GM12878 (cell line): ENCODE measurements around the gene RESP18. TPM values are rescaled to one million over a fixed set of nuclear protein-coding genes. Genes with fewer than 3 reads are reported as not detected.

Experiments used
- ATAC-seq: fragments of 200-7000 bp; cut with Tn5 transposase; 3 replicates; pipeline ENCODE4 v1.9.1; 2020; ENCODE audit warnings: mild to moderate bottlenecking, moderate library complexity
- BruUV-seq: library from RNA; stranded (reverse); fragments of 400-500 nt; replicated peaks from 2 replicates; lab custom pipeline; 2021; lab: Mats Ljungman, UMichigan
- CTCF ChIA-PET: fragments of 300-600 bp; sonication (Branson Sonifier 250); formaldehyde crosslinking; extraction: SDS; loops from one replicate; lab custom pipeline; 2021; ENCODE audit warnings: inconsistent platforms; lab: Yijun Ruan, JAX
- POLR2A ChIA-PET: fragments of 350-600 bp; formaldehyde crosslinking; extraction: SDS; loops from one replicate; lab custom pipeline; 2021; ENCODE audit warnings: inconsistent platforms; lab: Charles Lee
- RAD21 ChIA-PET: fragments of 300-600 bp; sonication (Branson Sonifier 250); formaldehyde crosslinking; loops from one replicate; lab custom pipeline; 2023; ENCODE audit warnings: antibody characterized with exemption; ENCODE audit not compliant: unreplicated experiment; lab: Charles Lee
- SMC1A ChIA-PET: fragments of 300-600 bp; sonication (Branson Sonifier 250); formaldehyde crosslinking; loops from one replicate; lab custom pipeline; 2023; ENCODE audit not compliant: unreplicated experiment, uncharacterized antibody; lab: Charles Lee
- DNase-seq: peaks from one replicate; pipeline ENCODE4 v3.0.0-alpha.2; 2011; ENCODE audit warnings: low read depth, low spot score
- FAIRE-seq: peaks from 3 replicates; lab custom pipeline; 2011; peaks lifted over from hg19 to GRCh38; lab: Jason Lieb, UNC
- H2AFZ ChIP-seq: 2 replicates; pipeline ENCODE4 v1.6.0; 2011; ENCODE audit warnings: low read depth, low read length, control low read depth; ENCODE audit not compliant: control insufficient read depth
- H3K27ac ChIP-seq: 2 replicates; pipeline ENCODE4 v1.5.1; 2011; ENCODE audit warnings: control low read depth; ENCODE audit not compliant: control insufficient read depth, insufficient read depth
- H3K27me3 ChIP-seq, 2 experiments: replicated peaks in 1 of 2; 2 replicates each; pipeline versions ENCODE4 v1.6.0 to v1.6.1; 2011; ENCODE audit warnings: low read length in 1 of 2; ENCODE audit not compliant: control insufficient read depth in 2 of 2, insufficient read depth in 2 of 2
- H3K36me3 ChIP-seq, 2 experiments: 2 replicates each; pipeline ENCODE4 v1.5.1; 2011; ENCODE audit warnings: low read length in 1 of 2; ENCODE audit not compliant: control insufficient read depth in 2 of 2, insufficient read depth in 2 of 2
- H3K4me1 ChIP-seq: 2 replicates; pipeline ENCODE4 v1.6.1; 2011; ENCODE audit warnings: mild to moderate bottlenecking, low read length, moderate library complexity, mixed read lengths; ENCODE audit not compliant: control insufficient read depth, insufficient read depth
- H3K4me2 ChIP-seq: 2 replicates; pipeline ENCODE4 v1.6.0; 2011; ENCODE audit warnings: control low read depth; ENCODE audit not compliant: control insufficient read depth, insufficient read depth
- H3K4me3 ChIP-seq: fragments of 200-600 bp; sonication (generic); 2 replicates; pipeline ENCODE4 v1.5.1; 2016
- H3K79me2 ChIP-seq: 2 replicates; pipeline ENCODE4 v1.6.0; 2011; ENCODE audit warnings: low read length; ENCODE audit not compliant: control insufficient read depth, insufficient read depth
- H3K9ac ChIP-seq: 2 replicates; pipeline ENCODE4 v1.8.0; 2011; ENCODE audit warnings: low read length, control low read depth, mixed read lengths; ENCODE audit not compliant: control insufficient read depth, insufficient read depth
- H3K9me3 ChIP-seq: replicated peaks from 3 replicates; pipeline ENCODE4 v1.5.1; 2011; ENCODE audit warnings: mild to moderate bottlenecking, low read length; ENCODE audit not compliant: control insufficient read depth, insufficient read depth
- H4K20me1 ChIP-seq: 2 replicates; pipeline ENCODE4 v1.6.0; 2011; ENCODE audit not compliant: control insufficient read depth, insufficient read depth
- ASH2L ChIP-seq: fragments of 300-600, 200-600 bp; sonication (generic); IDR thresholded peaks from 2 replicates; pipeline ENCODE4 v1.6.1; 2017; ENCODE audit warnings: low read depth, mild to moderate bottlenecking, borderline replicate concordance
- BCL11A ChIP-seq: IDR thresholded peaks from 2 replicates; pipeline ENCODE4 v1.6.1; 2011; ENCODE audit warnings: low read depth, low read length
- CHD2 ChIP-seq: IDR thresholded peaks from 2 replicates; pipeline ENCODE4 v1.6.1; 2011; ENCODE audit warnings: low read depth, low read length, improper control_type of control experiment, borderline replicate concordance
- DPF2 ChIP-seq: fragments of 450-650 bp; IDR thresholded peaks from 2 replicates; pipeline ENCODE4 v1.6.1; 2017; ENCODE audit warnings: mild to moderate bottlenecking
- HDAC6 ChIP-seq: fragments of 200-600 bp; sonication (generic); IDR thresholded peaks from one replicate; pipeline ENCODE4 v1.8.0; 2017; ENCODE audit warnings: antibody characterized with exemption; ENCODE audit not compliant: unreplicated experiment
- JUNB ChIP-seq: IDR thresholded peaks from 2 replicates; pipeline ENCODE4 v1.6.1; 2016; ENCODE audit warnings: antibody characterized with exemption, mild to moderate bottlenecking
- NFYA ChIP-seq: IDR thresholded peaks from 2 replicates; pipeline ENCODE4 v1.6.1; 2011; ENCODE audit warnings: low read depth, mild to moderate bottlenecking, low read length, improper control_type of control experiment, borderline replicate concordance
- POLR2A ChIP-seq: IDR thresholded peaks from 2 replicates; pipeline ENCODE4 v1.6.1; 2011; ENCODE audit warnings: low read depth, mild to moderate bottlenecking, low read length
- RFX5 ChIP-seq: IDR thresholded peaks from 2 replicates; pipeline ENCODE4 v1.6.1; 2011; ENCODE audit warnings: low read depth, low read length, improper control_type of control experiment
- SUZ12 ChIP-seq: fragments of 200-600 bp; sonication (generic); IDR thresholded peaks from one replicate; pipeline ENCODE4 v1.6.1; 2018; ENCODE audit warnings: antibody characterized with exemption, mild to moderate bottlenecking; ENCODE audit not compliant: unreplicated experiment
- ZNF24 ChIP-seq: fragments of 450-650 bp; IDR thresholded peaks from 2 replicates; pipeline ENCODE4 v1.6.1; 2017; ENCODE audit warnings: antibody characterized with exemption, mild to moderate bottlenecking
- ZNF592 ChIP-seq: fragments of 450-650 bp; IDR thresholded peaks from 2 replicates; pipeline ENCODE4 v1.6.1; 2017; ENCODE audit warnings: mild to moderate bottlenecking, moderate library complexity
- WGBS: methylation state at CpG from one replicate; pipeline ENCODE4 v1.1.6; 2016; ENCODE audit warnings: low lambda C conversion rate; ENCODE audit not compliant: insufficient replicate concordance, insufficient coverage; ENCODE audit errors: missing lambda C conversion rate; 5-methylcytosine and 5-hydroxymethylcytosine counted together
- in situ Hi-C: fragments of 300-500 bp; cut with MboI; formaldehyde crosslinking; loops from 9 replicates; pipeline ENCODE4 v1.14.3; 2018; ENCODE audit warnings: mixed read lengths
- intact Hi-C: fragments of 100-400 bp; cut with micrococcal nuclease; formaldehyde crosslinking; loops from one replicate; pipeline ENCODE4 v1.14.2; 2022; ENCODE audit not compliant: unreplicated experiment
- polyA plus RNA-seq, 11 experiments: library from polyadenylated mRNA; depleted of rRNA in 4 of 11; unstranded in 6 of 11; stranded (reverse) in 5 of 11; fragments of >200 nt; fragmentation: Nextera tagmentation in 4 of 11; fragmentation: Illumina TruSeq in 1 of 11; extraction: Ambion mirVana in 4 of 11; extraction: Trizol in 1 of 11; gene quantifications; 1 replicate in 1 of 11; 2 replicates in 10 of 11; pipeline versions ENCODE4 v1.2.1 to v1.2.3, GENCODE V29; 2011 to 2016; ENCODE audit warnings: inconsistent platforms in 2 of 11, missing spikeins in 2 of 11, low read depth in 1 of 11
- total RNA-seq, 4 experiments: library from RNA; depleted of rRNA in 3 of 4; stranded (reverse); fragments of >200 nt in 3 of 4; fragmentation: Illumina TruSeq in 1 of 4; extraction: Trizol in 1 of 4; gene quantifications; 2 replicates each; pipeline versions ENCODE4 v1.2.1 to v1.2.3, GENCODE V29; 2013 to 2021

RESP18 gene
- total and polyA plus RNA-seq, 10 of the 15 experiments (the other 5 are each of a cell fraction or from before 2014, with no cell fraction given) = not detected

- no TSS peak for BruUV-seq
- CTCF ChIA-PET = interaction anchor here (1.0 to 13.5 kb wide), 4 partner anchors 9 to 406 kb away, joined by 3 to 257 read pairs (median 4); no protein-coding TSS in a partner anchor
- no peaks in the 10 kb centered on the region for H3K27me3 ChIP-seq
- in situ Hi-C loops = no loop called here
- no peak for DNase-seq
- TF ChIP-seq ZNF24 = no peak
- TF ChIP-seq, all 136 proteins: peak for 0
- ATAC-seq (no peak), FAIRE-seq (no peak)
- POLR2A ChIA-PET = interaction anchor here (1.0 kb wide), 1 partner anchor 10 kb away, joined by 3 read pairs; no protein-coding TSS in a partner anchor
- Histone ChIP-seq H3K9ac (no peak overlapping the region), H3K4me3 (no peak overlapping the region), H4K20me1 (no peaks in the 10 kb centered on the region), H3K27ac (no peak overlapping the region), H2AFZ (no peak overlapping the region), H3K79me2 (peaks cover 4% of the 10 kb centered on the region), H3K36me3 (no peaks in the 10 kb centered on the region; a peak in 1 of 4 replicates), H3K9me3 (no peaks in the 10 kb centered on the region), H3K4me1 (peaks cover 10% of the 10 kb centered on the region), H3K4me2 (no peak overlapping the region)
- intact Hi-C loops = no loop called here
- SMC1A ChIA-PET = interaction anchor here (8.8 kb wide), 1 partner anchor 8 kb away, joined by 96 read pairs; no protein-coding TSS in a partner anchor
- RAD21 ChIA-PET = no interaction called here
- 97% methylated on average over 14 of the region's 16 CpGs for whole genome bisulfite sequencing
These were observed 47.8 kb downstream of the RESP18 start for GRCh38 chr2:219284501-219285372.

GRCh38 chr2:219282943-219283581 lies 49.5 kb downstream of the RESP18 start:
- no peaks in the 10 kb centered on the region for H4K20me1 ChIP-seq
- ChIA-PET RAD21 (no interaction called here), SMC1A (interaction anchor here (0.7 to 8.8 kb wide), 2 partner anchors 10 to 53 kb away, joined by 3 to 96 read pairs; partner anchors contain the start of genes ANKZF1 and ATG9A), CTCF (interaction anchor here (1.1 to 13.5 kb wide), 3 partner anchors 10 to 124 kb away, joined by 3 to 257 read pairs (median 6); no protein-coding TSS in a partner anchor), POLR2A (no interaction called here)
- DNase-seq (no peak), ATAC-seq (no peak), FAIRE-seq (no peak)
- no peaks in the 10 kb centered on the region for H3K9me3 ChIP-seq
- H3K4me3 ChIP-seq = no peak overlapping the region
- no peak overlapping the region for H3K27ac ChIP-seq
- H3K4me1 ChIP-seq = peaks cover 20% of the 10 kb centered on the region
- H3K27me3 ChIP-seq = no peaks in the 10 kb centered on the region
- BruUV-seq = no TSS peak
- in situ Hi-C loops (no loop called here), intact Hi-C loops (no loop called here)
- no peaks in the 10 kb centered on the region; a peak in 1 of 4 replicates for H3K36me3 ChIP-seq
- no peak overlapping the region for H2AFZ ChIP-seq
- WGBS = 94% methylated on average over 12 of the region's 17 CpGs
- H3K79me2 ChIP-seq = peaks cover 6% of the 10 kb centered on the region
- no peak overlapping the region for H3K9ac ChIP-seq
- no peak overlapping the region for H3K4me2 ChIP-seq
- TF ChIP-seq SUZ12 (no peak), POLR2A (no peak), ZNF592 (no peak), DPF2 (no peak), NFYA (no peak), CHD2 (no peak), JUNB (no peak), HDAC6 (no peak), RFX5 (no peak), ASH2L (no peak), BCL11A (no peak)
